Astrocyte (in vitro differentiated cells and primary cell): ENCODE measurements around the gene COL6A3. TPM values are rescaled to one million over a fixed set of nuclear protein-coding genes. Genes with fewer than 3 reads are reported as not detected.

Experiments
- DNase-seq: peaks from one replicate; pipeline ENCODE4 v3.0.0-alpha.2; 2010; ENCODE audit warnings: low read depth
- FAIRE-seq: peaks from 2 replicates; lab custom pipeline; 2011; peaks lifted over from hg19 to GRCh38; lab: Jason Lieb, UNC
- H2AFZ ChIP-seq: 2 replicates; pipeline ENCODE4 v1.6.0; 2012; ENCODE audit warnings: low read depth, low read length, inconsistent platforms
- H3K27ac ChIP-seq: 2 replicates; pipeline ENCODE4 v1.5.1; 2011; ENCODE audit warnings: low read depth, low read length, inconsistent platforms
- H3K27me3 ChIP-seq: 2 replicates; pipeline ENCODE4 v1.6.0; 2011; ENCODE audit warnings: low read length, inconsistent platforms; ENCODE audit not compliant: insufficient read depth
- H3K36me3 ChIP-seq: 2 replicates; pipeline ENCODE4 v1.5.1; 2011; ENCODE audit warnings: low read length, inconsistent platforms; ENCODE audit not compliant: insufficient read depth
- H3K4me1 ChIP-seq: 2 replicates; pipeline ENCODE4 v1.5.1; 2011; ENCODE audit warnings: low read length, inconsistent platforms; ENCODE audit not compliant: insufficient read depth
- H3K4me2 ChIP-seq: 2 replicates; pipeline ENCODE4 v1.6.0; 2012; ENCODE audit warnings: low read length, inconsistent platforms
- H3K4me3 ChIP-seq: 2 replicates; pipeline ENCODE4 v1.5.1; 2011; ENCODE audit warnings: low read depth, mild to moderate bottlenecking, low read length, inconsistent platforms; ENCODE audit not compliant: insufficient read depth
- H3K79me2 ChIP-seq: 2 replicates; pipeline ENCODE4 v1.6.0; 2012; ENCODE audit warnings: mild to moderate bottlenecking, low read length, inconsistent platforms; ENCODE audit not compliant: insufficient read depth
- H3K9ac ChIP-seq: 2 replicates; pipeline ENCODE4 v1.6.0; 2012; ENCODE audit warnings: mild to moderate bottlenecking, low read length, inconsistent platforms
- H3K9me3 ChIP-seq: 2 replicates; pipeline ENCODE4 v1.5.1; 2012; ENCODE audit warnings: low read depth, mild to moderate bottlenecking, low read length, inconsistent platforms; ENCODE audit not compliant: insufficient read depth
- H4K20me1 ChIP-seq: 2 replicates; pipeline ENCODE4 v1.6.0; 2012; ENCODE audit warnings: low read length, inconsistent platforms; ENCODE audit not compliant: insufficient read depth
- H3K27ac Mint-ChIP-seq: one replicate; pipeline ENCODE4 v1.8.0; 2021; ENCODE audit warnings: mild to moderate bottlenecking, mixed read lengths; ENCODE audit not compliant: unreplicated experiment
- H3K27me3 Mint-ChIP-seq: one replicate; pipeline ENCODE4 v1.8.0; 2021; ENCODE audit warnings: low read depth, mixed read lengths; ENCODE audit not compliant: unreplicated experiment
- H3K36me3 Mint-ChIP-seq: one replicate; pipeline ENCODE4 v1.8.0; 2021; ENCODE audit warnings: low read depth, mixed read lengths; ENCODE audit not compliant: unreplicated experiment
- H3K4me1 Mint-ChIP-seq: one replicate; pipeline ENCODE4 v1.8.0; 2021; ENCODE audit warnings: low read depth, mixed read lengths; ENCODE audit not compliant: unreplicated experiment
- H3K4me3 Mint-ChIP-seq: one replicate; pipeline ENCODE4 v1.8.0; 2021; ENCODE audit warnings: mild to moderate bottlenecking, moderate library complexity, mixed read lengths; ENCODE audit not compliant: unreplicated experiment
- H3K9me3 Mint-ChIP-seq: one replicate; pipeline ENCODE4 v1.8.0; 2021; ENCODE audit warnings: mild to moderate bottlenecking, mixed read lengths; ENCODE audit not compliant: unreplicated experiment
- EZH2 ChIP-seq: IDR thresholded peaks from 2 replicates; pipeline ENCODE4 v1.6.1; 2012; ENCODE audit warnings: mild to moderate bottlenecking, low read length, inconsistent platforms; ENCODE audit not compliant: insufficient read depth
- total RNA-seq: library from RNA; stranded (reverse); gene quantifications from 2 replicates; pipeline ENCODE4 v1.2.1, GENCODE V29; 2021
- TF ChIP-seq, protein P1 (sequence below): IDR thresholded peaks from 2 replicates; pipeline ENCODE4 v1.5.1; 2011; ENCODE audit warnings: low read depth, mild to moderate bottlenecking, inconsistent platforms, low read length, moderate library complexity; ENCODE audit not compliant: insufficient read depth

The COL6A3 gene
- total RNA-seq, 1 donor from 2014 or later: 200 TPM

DNA sequence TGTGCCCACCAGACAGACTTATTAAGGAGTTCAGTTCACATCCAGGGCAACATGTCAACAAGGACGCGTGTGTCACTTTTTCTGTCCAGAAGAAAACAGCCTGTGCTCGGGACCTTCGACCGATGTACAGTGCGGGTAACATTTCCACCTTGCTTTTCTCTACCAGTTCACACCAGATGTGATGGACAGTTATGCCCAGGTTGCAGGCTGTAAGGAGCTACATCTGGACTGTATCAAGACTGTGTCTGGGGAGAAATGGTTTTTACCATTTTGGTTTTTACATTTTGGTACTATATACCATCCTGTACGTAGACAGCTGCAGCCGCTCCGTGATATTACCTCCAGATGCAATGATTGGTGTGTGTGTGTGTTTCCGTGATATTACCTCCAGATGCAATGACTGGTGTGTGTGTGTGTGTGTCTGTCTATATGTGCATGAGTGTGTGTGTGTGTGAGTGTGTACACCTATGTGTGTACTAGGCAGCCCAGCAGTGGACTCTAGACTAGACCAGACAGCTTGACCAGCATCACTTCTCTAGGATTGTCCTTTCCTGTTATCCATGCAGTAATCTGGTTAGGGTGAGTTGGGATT is 118.0 kb downstream of the COL6A3 start:
- no peak for TF ChIP-seq EZH2
- TF ChIP-seq, protein P1, sequence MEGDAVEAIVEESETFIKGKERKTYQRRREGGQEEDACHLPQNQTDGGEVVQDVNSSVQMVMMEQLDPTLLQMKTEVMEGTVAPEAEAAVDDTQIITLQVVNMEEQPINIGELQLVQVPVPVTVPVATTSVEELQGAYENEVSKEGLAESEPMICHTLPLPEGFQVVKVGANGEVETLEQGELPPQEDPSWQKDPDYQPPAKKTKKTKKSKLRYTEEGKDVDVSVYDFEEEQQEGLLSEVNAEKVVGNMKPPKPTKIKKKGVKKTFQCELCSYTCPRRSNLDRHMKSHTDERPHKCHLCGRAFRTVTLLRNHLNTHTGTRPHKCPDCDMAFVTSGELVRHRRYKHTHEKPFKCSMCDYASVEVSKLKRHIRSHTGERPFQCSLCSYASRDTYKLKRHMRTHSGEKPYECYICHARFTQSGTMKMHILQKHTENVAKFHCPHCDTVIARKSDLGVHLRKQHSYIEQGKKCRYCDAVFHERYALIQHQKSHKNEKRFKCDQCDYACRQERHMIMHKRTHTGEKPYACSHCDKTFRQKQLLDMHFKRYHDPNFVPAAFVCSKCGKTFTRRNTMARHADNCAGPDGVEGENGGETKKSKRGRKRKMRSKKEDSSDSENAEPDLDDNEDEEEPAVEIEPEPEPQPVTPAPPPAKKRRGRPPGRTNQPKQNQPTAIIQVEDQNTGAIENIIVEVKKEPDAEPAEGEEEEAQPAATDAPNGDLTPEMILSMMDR: no peak
- H3K4me1 ChIP-seq: peaks cover 56% of the 10 kb centered on the region
- H3K27me3 ChIP-seq: no peaks in the 10 kb centered on the region
- H3K27ac ChIP-seq: peak overlapping the region; percentile 64
- H3K36me3 ChIP-seq: no peaks in the 10 kb centered on the region
- no peak overlapping the region for H2AFZ ChIP-seq
- H4K20me1 ChIP-seq: no peaks in the 10 kb centered on the region
- H3K27ac Mint-ChIP-seq: peak overlapping the region; percentile 60
- H3K9me3 Mint-ChIP-seq: peaks cover 2% of the 10 kb centered on the region
- H3K9ac ChIP-seq: no peak overlapping the region
- H3K27me3 Mint-ChIP-seq: no peaks in the 10 kb centered on the region
- no peak overlapping the region for H3K4me2 ChIP-seq
- no peak overlapping the region for H3K4me3 ChIP-seq
- peaks cover 58% of the 10 kb centered on the region for H3K4me1 Mint-ChIP-seq
- no peak for DNase-seq
- H3K4me3 Mint-ChIP-seq: no peak overlapping the region
- no peaks in the 10 kb centered on the region for H3K36me3 Mint-ChIP-seq
- H3K9me3 ChIP-seq: no peaks in the 10 kb centered on the region
- no peaks in the 10 kb centered on the region for H3K79me2 ChIP-seq
- FAIRE-seq: no peak

DNA sequence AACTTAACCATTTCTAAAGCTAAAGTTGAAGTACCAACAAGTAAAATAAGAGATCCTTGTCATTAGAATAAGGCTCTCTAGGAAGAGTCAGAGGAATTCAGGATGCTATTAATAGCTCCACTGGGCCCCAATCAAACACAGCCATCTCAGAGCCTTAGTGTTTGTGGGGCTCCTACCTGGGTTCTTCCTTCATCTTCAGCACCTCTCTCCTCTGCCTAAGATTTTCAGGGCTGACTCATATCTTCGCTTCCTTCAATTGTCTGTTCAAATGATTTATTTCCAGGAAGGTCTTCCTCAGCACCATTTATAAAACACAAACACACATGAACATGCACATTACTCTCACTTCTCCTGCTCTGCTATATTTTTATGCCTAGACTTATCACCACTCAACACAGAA is 119.5 kb downstream of the COL6A3 start:
- peaks cover 46% of the 10 kb centered on the region for H3K4me1 Mint-ChIP-seq
- H3K4me3 Mint-ChIP-seq: no peak overlapping the region
- H3K27ac Mint-ChIP-seq: no peak overlapping the region
- no peaks in the 10 kb centered on the region for H3K27me3 ChIP-seq
- no peaks in the 10 kb centered on the region for H3K9me3 Mint-ChIP-seq
- H3K79me2 ChIP-seq: no peaks in the 10 kb centered on the region
- H4K20me1 ChIP-seq: no peaks in the 10 kb centered on the region
- H3K27me3 Mint-ChIP-seq: no peaks in the 10 kb centered on the region
- FAIRE-seq (no peak), DNase-seq (no peak)
- no peak overlapping the region for H3K9ac ChIP-seq
- no peak overlapping the region for H2AFZ ChIP-seq
- H3K27ac ChIP-seq: peak overlapping the region; percentile 28
- no peak overlapping the region for H3K4me3 ChIP-seq
- no peak overlapping the region for H3K4me2 ChIP-seq
- H3K36me3 ChIP-seq: no peaks in the 10 kb centered on the region
- no peak for TF ChIP-seq EZH2
- TF ChIP-seq, protein P1: no peak
- no peaks in the 10 kb centered on the region for H3K9me3 ChIP-seq
- H3K4me1 ChIP-seq: peaks cover 53% of the 10 kb centered on the region
- no peaks in the 10 kb centered on the region for H3K36me3 Mint-ChIP-seq

DNA sequence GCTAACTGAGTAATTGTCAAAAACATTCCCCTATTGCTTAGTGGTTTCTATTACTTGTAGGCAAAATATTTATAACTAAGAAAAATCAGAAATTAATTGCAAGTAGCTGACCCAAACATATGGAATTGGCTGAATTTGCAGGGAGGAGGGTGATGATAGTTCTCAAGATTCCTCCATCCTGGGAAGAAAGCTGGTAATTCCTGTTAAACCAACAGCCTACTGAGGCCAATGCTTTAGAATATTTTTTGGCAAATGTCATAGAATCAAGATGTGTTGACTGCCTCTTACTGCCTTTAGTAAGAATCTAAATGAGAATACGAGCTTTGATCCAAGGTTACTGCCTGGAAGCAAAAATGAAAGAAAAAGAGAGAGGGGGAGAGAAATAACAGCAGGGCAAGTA is 120.0 kb downstream of the COL6A3 start:
- H3K4me3 Mint-ChIP-seq: no peak overlapping the region
- FAIRE-seq (no peak), DNase-seq (peak; percentile 56)
- TF ChIP-seq, protein P1: no peak
- TF ChIP-seq EZH2: no peak
- no peaks in the 10 kb centered on the region for H4K20me1 ChIP-seq
- no peak overlapping the region for H3K4me3 ChIP-seq
- no peaks in the 10 kb centered on the region for H3K79me2 ChIP-seq
- H3K4me1 ChIP-seq: peaks cover 48% of the 10 kb centered on the region
- no peak overlapping the region for H3K4me2 ChIP-seq
- no peaks in the 10 kb centered on the region for H3K36me3 ChIP-seq
- no peak overlapping the region for H2AFZ ChIP-seq
- no peaks in the 10 kb centered on the region for H3K9me3 Mint-ChIP-seq
- H3K27ac ChIP-seq: peak overlapping the region; percentile 28
- H3K9me3 ChIP-seq: no peaks in the 10 kb centered on the region
- H3K36me3 Mint-ChIP-seq: no peaks in the 10 kb centered on the region
- no peak overlapping the region for H3K9ac ChIP-seq
- no peak overlapping the region for H3K27ac Mint-ChIP-seq
- no peaks in the 10 kb centered on the region for H3K27me3 ChIP-seq
- peaks cover 42% of the 10 kb centered on the region for H3K4me1 Mint-ChIP-seq
- no peaks in the 10 kb centered on the region for H3K27me3 Mint-ChIP-seq
